Aorta (tissue), 5 donors: Measurements from ENCODE around the gene KLHL25. TPM values are rescaled to one million over a fixed set of nuclear protein-coding genes. Genes with fewer than 3 reads are reported as not detected.

Experiments used
- ATAC-seq: fragments of 200-7000 bp; cut with Tn5 transposase; one replicate; pipeline ENCODE4 v1.9.1; 2022; ENCODE audit warnings: moderate library complexity; ENCODE audit not compliant: low FRiP score
- DNase-seq, 2 donors: peaks; one replicate each; pipeline ENCODE4 v3.0.0-alpha.2; 2020
- H3K27ac ChIP-seq, 2 donors: one replicate each; pipeline ENCODE4 v1.5.1; 2013; ENCODE audit warnings: low read length in 2 of 2, mild to moderate bottlenecking in 2 of 2, moderate library complexity in 2 of 2, control low read depth in 1 of 2, inconsistent platforms in 1 of 2, low read depth in 1 of 2
- H3K27me3 ChIP-seq, 2 donors: one replicate each; pipeline ENCODE4 v1.6.1; 2013; ENCODE audit warnings: control low read depth in 1 of 2, low read length in 1 of 2, mild to moderate bottlenecking in 1 of 2, moderate library complexity in 1 of 2; ENCODE audit not compliant: insufficient read depth in 2 of 2, control insufficient read depth in 1 of 2
- H3K36me3 ChIP-seq, 2 donors: one replicate each; pipeline ENCODE4 v1.6.1; 2013; ENCODE audit warnings: control low read depth in 1 of 2, low read length in 1 of 2, mild to moderate bottlenecking in 1 of 2; ENCODE audit not compliant: insufficient read depth in 2 of 2, control insufficient read depth in 1 of 2
- H3K4me1 ChIP-seq, 2 donors: one replicate each; pipeline ENCODE4 v1.6.1; 2013; ENCODE audit warnings: low read length in 2 of 2, control low read depth in 1 of 2, mild to moderate bottlenecking in 1 of 2, moderate library complexity in 1 of 2; ENCODE audit not compliant: insufficient read depth in 2 of 2, control insufficient read depth in 1 of 2
- H3K4me3 ChIP-seq, 2 donors: one replicate each; pipeline ENCODE4 v1.5.1; 2013; ENCODE audit warnings: low read length in 2 of 2, control low read depth in 1 of 2, mild to moderate bottlenecking in 1 of 2
- H3K9me3 ChIP-seq: one replicate; pipeline ENCODE4 v1.6.1; 2013; ENCODE audit warnings: mild to moderate bottlenecking, low read length; ENCODE audit not compliant: control insufficient read depth
- WGBS, 2 donors: extraction: QIAGEN DNeasy Blood & Tissue Kit; methylation state at CpG; one replicate each; pipeline ENCODE4 v1.1.7; 2013; 5-methylcytosine and 5-hydroxymethylcytosine counted together
- intact Hi-C, 2 donors: fragments of 100-400 bp; cut with DNase I; formaldehyde crosslinking; loops; one replicate each; pipeline versions ENCODE4 v1.14.2 to v1.15.0; 2022
- polyA plus RNA-seq, 2 donors: library from polyadenylated mRNA; stranded (reverse); fragments of 200-250 nt; gene quantifications; one replicate each; pipeline ENCODE4 v1.2.3, GENCODE V29; 2013
- total RNA-seq, 2 donors: library from RNA; stranded (reverse); fragmentation: NEBNext Ultra II Directional; extraction: Animal tissue kit (Norgen Biotek cat#: 25700); gene quantifications; one replicate each; pipeline ENCODE4 v1.2.1, GENCODE V29; 2021
- donor health status: healthy with polysubstance abuse.
- donor health status: Bipolar disorder and iron deficiency.
- donor health status: DM: no; HTN: no; CAD: no.
- donor health status: DM: no; HTN: no; CAD: no.
- donor health status: DM: yes; HTN: yes; CAD: no.

The KLHL25 gene
- total and polyA plus RNA-seq, 4 donors = 1.8 to 9.2 (median 5.6) TPM

GRCh38 chr15:85749261-85750151 is 45.2 kb downstream of the KLHL25 start:
- ATAC-seq (peak; percentile 56), DNase-seq (peak in 1 of 2 donors; percentile 71)
- Histone ChIP-seq H3K27ac (no peak overlapping the region), H3K4me1 (no peaks in the 10 kb centered on the region), H3K9me3 (no peaks in the 10 kb centered on the region), H3K27me3 (no peaks in the 10 kb centered on the region), H3K36me3 (peaks cover 7% of the 10 kb centered on the region in 2 donors), H3K4me3 (no peak overlapping the region)
- intact Hi-C loops = loop anchor here in 1 of 2 donors (5.0 kb wide), 1 partner anchor 48 kb away; no protein-coding TSS in a partner anchor
- WGBS, 2 donors = 50 to 60% methylated on average over 21 of the region's 21 CpGs

- no peak overlapping the region for H3K27ac ChIP-seq
- 81 to 84% methylated on average over 11 of the region's 11 CpGs for WGBS, 2 donors
Observed at GRCh38 chr15:85748729-85749128, 46.0 kb downstream of the KLHL25 start.

DNA sequence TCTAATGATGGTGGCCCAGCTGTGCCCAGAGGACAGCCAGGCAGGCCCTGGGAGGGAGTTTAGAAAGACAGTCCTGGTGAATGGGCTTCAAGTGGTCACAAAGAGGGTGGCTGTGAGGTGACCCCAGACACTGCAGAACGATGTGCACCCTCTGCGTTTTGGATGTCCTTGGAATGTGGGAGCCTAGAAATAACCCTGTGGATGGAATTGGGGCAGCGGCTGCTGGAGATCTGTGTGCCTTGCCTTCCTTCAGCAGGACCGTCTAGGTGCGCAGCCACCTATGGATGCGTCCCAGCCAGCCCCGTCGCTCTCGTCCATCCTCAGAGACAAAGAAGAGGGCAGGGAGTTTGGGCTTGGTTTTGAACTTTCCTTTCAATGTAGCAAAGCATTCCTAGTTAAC is 46.5 kb downstream of the KLHL25 start:
- DNase-seq (peak in 1 of 2 donors; percentile 33), ATAC-seq (no peak)
- WGBS, 2 donors = 90 to 93% methylated on average over 9 of the region's 9 CpGs
- no peaks in the 10 kb centered on the region for H3K27me3 ChIP-seq
- H3K4me1 ChIP-seq = no peaks in the 10 kb centered on the region
- intact Hi-C loops = no loop called here
- peaks cover 7 to 15% of the 10 kb centered on the region in 2 donors for H3K36me3 ChIP-seq
- H3K27ac ChIP-seq = no peak overlapping the region
- no peaks in the 10 kb centered on the region for H3K9me3 ChIP-seq
- H3K4me3 ChIP-seq = no peak overlapping the region

More at GRCh38 chr15:85748729-85749128, 46.0 kb downstream of the KLHL25 start:
- Histone ChIP-seq H3K4me3 (no peak overlapping the region), H3K9me3 (no peaks in the 10 kb centered on the region), H3K4me1 (no peaks in the 10 kb centered on the region), H3K27me3 (no peaks in the 10 kb centered on the region), H3K36me3 (peaks cover 7 to 11% of the 10 kb centered on the region in 2 donors)
- DNase-seq (peak in 1 of 2 donors; percentile 66), ATAC-seq (no peak)
- intact Hi-C loops = no loop called here

GRCh38 chr15:85746641-85747040 is 48.1 kb downstream of the KLHL25 start:
- H3K27me3 ChIP-seq = no peaks in the 10 kb centered on the region
- intact Hi-C loops = no loop called here
- H3K4me1 ChIP-seq = no peaks in the 10 kb centered on the region
- H3K27ac ChIP-seq = no peak overlapping the region
- no peak for ATAC-seq
- no peak overlapping the region for H3K4me3 ChIP-seq
- peaks cover 7 to 15% of the 10 kb centered on the region in 2 donors for H3K36me3 ChIP-seq
- WGBS, 2 donors = 43 to 48% methylated on average over 12 of the region's 12 CpGs
- DNase-seq = peak in 1 of 2 donors; percentile 53
- H3K9me3 ChIP-seq = no peaks in the 10 kb centered on the region

GRCh38 chr15:85745525-85746150 is 49.1 kb downstream of the KLHL25 start:
- H3K27ac ChIP-seq = no peak overlapping the region
- 77% methylated on average over 14 of the region's 14 CpGs for WGBS, 2 donors

DNA sequence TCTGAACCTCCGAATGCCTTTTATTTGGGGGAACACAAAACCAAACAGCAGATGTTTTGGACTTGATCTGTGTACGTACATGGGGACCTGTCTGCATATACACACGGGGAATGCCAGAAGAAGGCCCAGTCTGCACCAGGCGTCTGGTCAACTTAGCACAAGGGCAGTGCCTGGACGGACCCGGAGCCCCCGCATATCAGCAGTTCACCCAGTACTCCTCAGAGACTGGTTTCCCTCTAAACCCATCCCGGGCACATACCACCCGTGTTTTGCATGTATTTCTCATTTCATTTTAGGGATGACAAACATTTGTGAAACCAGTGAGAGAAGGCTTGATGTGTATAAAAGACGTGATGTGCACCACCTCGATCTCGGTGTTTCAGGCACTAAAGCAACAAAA is 49.7 kb downstream of the KLHL25 start:
- intact Hi-C loops = no loop called here
- Histone ChIP-seq H3K27me3 (no peaks in the 10 kb centered on the region), H3K4me1 (no peaks in the 10 kb centered on the region), H3K4me3 (no peak overlapping the region), H3K9me3 (no peaks in the 10 kb centered on the region), H3K36me3 (peaks cover 7 to 18% of the 10 kb centered on the region in 2 donors), H3K27ac (no peak overlapping the region)
- 81 to 87% methylated on average over 12 of the region's 12 CpGs for WGBS, 2 donors
- ATAC-seq = no peak
- DNase-seq = no peak

More at GRCh38 chr15:85745525-85746150, 49.1 kb downstream of the KLHL25 start:
- no peaks in the 10 kb centered on the region for H3K9me3 ChIP-seq
- DNase-seq = peak in 1 of 2 donors; percentile 67
- no peaks in the 10 kb centered on the region for H3K4me1 ChIP-seq
- intact Hi-C loops = no loop called here
- peaks cover 7 to 18% of the 10 kb centered on the region in 2 donors for H3K36me3 ChIP-seq
- no peaks in the 10 kb centered on the region for H3K27me3 ChIP-seq
- no peak for ATAC-seq
- H3K4me3 ChIP-seq = no peak overlapping the region

DNA sequence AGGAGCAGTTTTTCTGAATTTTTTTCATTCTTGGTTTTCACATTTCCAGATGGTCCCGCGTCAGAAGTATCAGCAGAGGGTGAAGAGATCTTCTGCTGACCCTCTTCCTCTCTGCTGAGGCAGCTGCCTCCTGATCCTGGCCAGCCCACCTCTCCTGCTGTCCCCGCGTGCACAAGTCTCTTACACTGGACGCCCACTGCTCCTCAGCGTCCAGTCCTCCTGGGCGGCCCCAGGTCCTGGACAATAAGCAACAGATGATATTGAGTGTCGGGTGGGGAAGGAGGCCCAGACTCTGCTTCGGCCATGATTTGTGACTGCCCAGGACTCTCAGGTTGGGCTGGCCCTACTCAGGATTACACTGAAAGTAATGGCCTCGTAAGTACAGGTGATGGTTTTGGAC is 50.1 kb downstream of the KLHL25 start:
- intact Hi-C loops = no loop called here
- Histone ChIP-seq H3K27ac (no peak overlapping the region), H3K36me3 (peaks cover 7 to 18% of the 10 kb centered on the region in 2 donors), H3K9me3 (no peaks in the 10 kb centered on the region), H3K4me3 (no peak overlapping the region), H3K27me3 (no peaks in the 10 kb centered on the region), H3K4me1 (no peaks in the 10 kb centered on the region)
- 90 to 93% methylated on average over 10 of the region's 10 CpGs for WGBS, 2 donors
- DNase-seq (no peak), ATAC-seq (no peak)

GRCh38 chr15:85743392-85744055 is 51.2 kb downstream of the KLHL25 start:
- Histone ChIP-seq H3K27me3 (no peaks in the 10 kb centered on the region), H3K9me3 (no peaks in the 10 kb centered on the region), H3K27ac (no peak overlapping the region), H3K4me3 (no peak overlapping the region), H3K36me3 (peaks cover 7 to 18% of the 10 kb centered on the region in 2 donors), H3K4me1 (no peaks in the 10 kb centered on the region)
- 81 to 82% methylated on average over 14 of the region's 14 CpGs for WGBS, 2 donors
- no peak for DNase-seq
- intact Hi-C loops = no loop called here
- ATAC-seq = no peak
